Right atrium auricular region (tissue), 2 donors: Measurements from ENCODE around the gene SFSWAP. TPM values are rescaled to one million over a fixed set of nuclear protein-coding genes. Genes with fewer than 3 reads are reported as not detected.

Source experiments
- DNase-seq: peaks from one replicate; pipeline ENCODE4 v3.0.0-alpha.2; 2019; ENCODE audit warnings: low spot score
- H3K27ac ChIP-seq, 2 donors: fragments of 200-600 bp; sonication (generic); 1 replicate in 1 of 2; 2 replicates in 1 of 2; pipeline ENCODE4 v1.5.1; 2016 to 2019
- H3K27me3 ChIP-seq, 2 donors: fragments of 200-600 bp; sonication (generic); one replicate each; pipeline versions ENCODE4 v1.5.1 to v1.6.0; 2017 to 2019
- H3K36me3 ChIP-seq: fragments of 200-600 bp; sonication (generic); one replicate; pipeline ENCODE4 v1.5.1; 2016
- H3K4me1 ChIP-seq, 2 donors: fragments of 200-600 bp; sonication (generic); one replicate each; pipeline versions ENCODE4 v1.5.1 to v1.6.0; 2017 to 2019
- H3K4me3 ChIP-seq, 2 donors: fragments of 200-600 bp; sonication (generic); 1 replicate in 1 of 2; 2 replicates in 1 of 2; pipeline ENCODE4 v1.5.1; 2017 to 2019; ENCODE audit warnings: mild to moderate bottlenecking in 1 of 2, moderate library complexity in 1 of 2
- H3K9me3 ChIP-seq, 2 donors: fragments of 200-600 bp; sonication (generic); one replicate each; pipeline ENCODE4 v1.5.1; 2019
- CTCF ChIP-seq, 2 donors: fragments of 200-600 bp; sonication (generic); IDR thresholded peaks; one replicate each; pipeline ENCODE4 v1.5.1; 2019; ENCODE audit warnings: antibody characterized with exemption in 2 of 2
- total RNA-seq, 2 donors: library from RNA; depleted of rRNA; stranded (reverse); fragments of >200 nt; gene quantifications; one replicate each; pipeline ENCODE4 v1.1.0, GENCODE V29; 2016

The SFSWAP gene
- total RNA-seq, 2 donors from 2014 or later = 11.4 to 12.3 TPM

DNA sequence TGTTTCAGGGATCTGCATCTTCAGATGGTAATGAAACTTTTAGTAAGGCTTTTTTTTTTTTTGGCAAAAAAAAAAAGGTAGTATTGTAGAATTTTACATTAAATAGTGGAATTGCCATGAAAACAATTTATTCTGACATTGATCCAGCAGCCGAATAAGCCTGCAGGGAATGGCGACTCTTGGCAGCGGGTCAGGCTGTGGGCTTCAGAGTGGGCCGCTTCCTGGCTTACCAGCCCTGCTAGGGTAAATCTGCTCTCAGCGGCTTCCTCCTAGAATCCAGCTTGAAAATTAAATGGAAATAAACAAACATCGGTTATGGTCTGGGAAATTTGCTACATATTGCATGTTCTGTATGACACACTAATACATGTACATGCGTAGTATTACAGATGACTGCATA is 34.8 kb downstream of the SFSWAP start:
- H3K36me3 ChIP-seq = peaks cover 69% of the 10 kb centered on the region
- no peaks in the 10 kb centered on the region for H3K4me1 ChIP-seq
- H3K4me3 ChIP-seq = no peak overlapping the region
- DNase-seq = no peak
- TF ChIP-seq CTCF (IDR thresholded peaks at IDR 0.05) = no peak
- H3K27me3 ChIP-seq = no peaks in the 10 kb centered on the region
- no peak overlapping the region for H3K27ac ChIP-seq
- H3K9me3 ChIP-seq = no peaks in the 10 kb centered on the region

- H3K36me3 ChIP-seq = peaks cover 70% of the 10 kb centered on the region
These were observed 36.6 kb downstream of the SFSWAP start for GRCh38 chr12:131747276-131748177.

GRCh38 chr12:131749618-131750315 is 38.9 kb downstream of the SFSWAP start:
- no peak overlapping the region for H3K4me3 ChIP-seq
- no peaks in the 10 kb centered on the region for H3K27me3 ChIP-seq
- TF ChIP-seq CTCF (IDR thresholded peaks at IDR 0.05) = no peak
- H3K9me3 ChIP-seq = no peaks in the 10 kb centered on the region
- no peaks in the 10 kb centered on the region for H3K4me1 ChIP-seq
- peaks cover 67% of the 10 kb centered on the region for H3K36me3 ChIP-seq
- DNase-seq = no peak
- H3K27ac ChIP-seq = no peak overlapping the region

More at GRCh38 chr12:131747276-131748177, 36.6 kb downstream of the SFSWAP start:
- Histone ChIP-seq H3K27me3 (no peaks in the 10 kb centered on the region), H3K4me1 (no peaks in the 10 kb centered on the region), H3K27ac (no peak overlapping the region), H3K9me3 (no peaks in the 10 kb centered on the region), H3K4me3 (no peak overlapping the region)
- peak; percentile 47 for DNase-seq
- TF ChIP-seq CTCF (IDR thresholded peaks at IDR 0.05) = no peak

GRCh38 chr12:131751335-131751734 is 40.4 kb downstream of the SFSWAP start:
- Histone ChIP-seq H3K9me3 (no peaks in the 10 kb centered on the region), H3K4me3 (no peak overlapping the region), H3K4me1 (no peaks in the 10 kb centered on the region), H3K36me3 (peaks cover 67% of the 10 kb centered on the region), H3K27ac (no peak overlapping the region), H3K27me3 (no peaks in the 10 kb centered on the region)
- no peak for DNase-seq
- TF ChIP-seq CTCF (IDR thresholded peaks at IDR 0.05) = no peak

- Histone ChIP-seq H3K9me3 (no peaks in the 10 kb centered on the region), H3K27me3 (no peaks in the 10 kb centered on the region), H3K36me3 (peaks cover 67% of the 10 kb centered on the region), H3K4me3 (no peak overlapping the region), H3K4me1 (no peaks in the 10 kb centered on the region), H3K27ac (no peak overlapping the region)
- no peak for TF ChIP-seq CTCF (IDR thresholded peaks at IDR 0.05)
- DNase-seq = no peak
These were observed 41.6 kb downstream of the SFSWAP start for GRCh38 chr12:131752451-131752850.
